Neural progenitor cell (in vitro differentiated cells): ENCODE data around the gene MRNIP. TPM values are rescaled to one million over a fixed set of nuclear protein-coding genes. Genes with fewer than 3 reads are reported as not detected.

ENCODE experiments used
- DNase-seq: peaks from one replicate; pipeline ENCODE4 v3.0.0-alpha.2; 2016; ENCODE audit warnings: low spot score
- H2AFZ ChIP-seq: fragments of 200-600 bp; sonication (generic); replicated peaks from 2 replicates; pipeline ENCODE4 v1.6.1; 2016; ENCODE audit warnings: antibody characterized with exemption
- H3F3A ChIP-seq: fragments of 200-600 bp; sonication (generic); 2 replicates; pipeline ENCODE4 v1.6.1; 2016; ENCODE audit warnings: antibody characterized with exemption, low read depth
- H3K27ac ChIP-seq: fragments of 200-600 bp; sonication (generic); 2 replicates; pipeline ENCODE4 v1.5.1; 2016; ENCODE audit warnings: mild to moderate bottlenecking
- H3K27me3 ChIP-seq: fragments of 200-600 bp; sonication (generic); 2 replicates; pipeline ENCODE4 v1.6.1; 2016; ENCODE audit warnings: mild to moderate bottlenecking, moderate library complexity
- H3K36me3 ChIP-seq: fragments of 200-600 bp; sonication (generic); 2 replicates; pipeline ENCODE4 v1.5.1; 2016
- H3K4me1 ChIP-seq: fragments of 200-600 bp; sonication (generic); 2 replicates; pipeline ENCODE4 v1.6.1; 2016; ENCODE audit warnings: mixed run types
- H3K4me2 ChIP-seq: fragments of 200-600 bp; sonication (generic); 2 replicates; pipeline ENCODE4 v1.6.1; 2016
- H3K4me3 ChIP-seq: fragments of 200-600 bp; sonication (generic); 2 replicates; pipeline ENCODE4 v1.5.1; 2016
- H3K79me2 ChIP-seq: fragments of 200-600 bp; sonication (generic); 2 replicates; pipeline ENCODE4 v1.6.1; 2016; ENCODE audit warnings: low read depth
- H3K9ac ChIP-seq: fragments of 200-600 bp; sonication (generic); 2 replicates; pipeline ENCODE4 v1.6.1; 2016
- H3K9me3 ChIP-seq: fragments of 200-600 bp; sonication (generic); 2 replicates; pipeline ENCODE4 v1.5.1; 2016; ENCODE audit warnings: low read depth
- H4K20me1 ChIP-seq: fragments of 200-600 bp; sonication (generic); 2 replicates; pipeline ENCODE4 v1.6.1; 2016; ENCODE audit warnings: low read depth
- H3K27ac Mint-ChIP-seq: 3 replicates; pipeline ENCODE4 v1.8.0; 2021; ENCODE audit warnings: mixed read lengths
- H3K27me3 Mint-ChIP-seq: 2 replicates; pipeline ENCODE4 v1.8.0; 2022; ENCODE audit warnings: low read depth, mild to moderate bottlenecking, inconsistent platforms, moderate library complexity, mixed read lengths; ENCODE audit not compliant: insufficient read depth
- H3K36me3 Mint-ChIP-seq: 3 replicates; pipeline ENCODE4 v1.8.0; 2021; ENCODE audit warnings: mixed read lengths
- H3K4me1 Mint-ChIP-seq: 3 replicates; pipeline ENCODE4 v1.8.0; 2021; ENCODE audit warnings: mixed read lengths
- H3K4me3 Mint-ChIP-seq: 3 replicates; pipeline ENCODE4 v1.8.0; 2021; ENCODE audit warnings: mild to moderate bottlenecking, moderate library complexity, mixed read lengths
- H3K9me3 Mint-ChIP-seq: 3 replicates; pipeline ENCODE4 v1.8.0; 2020; ENCODE audit warnings: mixed read lengths
- CTCF ChIP-seq: fragments of 200-600 bp; sonication (generic); IDR thresholded peaks from 2 replicates; pipeline ENCODE4 v1.5.1; 2017; ENCODE audit warnings: antibody characterized with exemption, mild to moderate bottlenecking
- EZH2 ChIP-seq: fragments of 200-600 bp; sonication (generic); IDR thresholded peaks from 2 replicates; pipeline ENCODE4 v1.6.1; 2017; ENCODE audit warnings: antibody characterized with exemption, mild to moderate bottlenecking, moderate library complexity
- EZH2phosphoT487 ChIP-seq: fragments of 200-600 bp; sonication (generic); IDR thresholded peaks from 2 replicates; pipeline ENCODE4 v1.6.1; 2017; ENCODE audit warnings: antibody characterized with exemption
- total RNA-seq: library from RNA; depleted of rRNA; stranded (reverse); fragments of >200 nt; gene quantifications from 2 replicates; pipeline ENCODE4 v1.2.3, GENCODE V29; 2015; ENCODE audit warnings: low replicate concordance

Gene MRNIP
- total RNA-seq, 1 donor from 2014 or later = 68.5 TPM

GRCh38 chr5:179803651-179804554 lies 54.7 kb downstream of the MRNIP start:
- Histone ChIP-seq H2AFZ (no peak overlapping the region), H3K79me2 (peaks cover 40% of the 10 kb centered on the region), H3F3A (peaks cover 34% of the 10 kb centered on the region), H3K9me3 (no peaks in the 10 kb centered on the region), H4K20me1 (peaks cover 55% of the 10 kb centered on the region), H3K27me3 (no peaks in the 10 kb centered on the region), H3K4me2 (peak overlapping the region; percentile 73), H3K4me3 (peak overlapping the region; percentile 22), H3K4me1 (peaks cover 28% of the 10 kb centered on the region), H3K36me3 (no peaks in the 10 kb centered on the region), H3K9ac (no peak overlapping the region), H3K27ac (no peak overlapping the region)
- H3K36me3 Mint-ChIP-seq = peaks cover 12% of the 10 kb centered on the region
- H3K27me3 Mint-ChIP-seq = peaks cover 6% of the 10 kb centered on the region
- H3K4me3 Mint-ChIP-seq = peak overlapping the region; percentile 87
- no peak for DNase-seq
- TF ChIP-seq EZH2phosphoT487 = no peak
- TF ChIP-seq CTCF = no peak
- TF ChIP-seq EZH2 = no peak
- H3K9me3 Mint-ChIP-seq = no peaks in the 10 kb centered on the region
- H3K27ac Mint-ChIP-seq = no peak overlapping the region
- peaks cover 32% of the 10 kb centered on the region for H3K4me1 Mint-ChIP-seq

- Histone ChIP-seq H3K27ac (no peak overlapping the region), H2AFZ (no peak overlapping the region), H3K4me1 (peaks cover 28% of the 10 kb centered on the region), H4K20me1 (peaks cover 54% of the 10 kb centered on the region), H3K79me2 (peaks cover 34% of the 10 kb centered on the region), H3K9me3 (no peaks in the 10 kb centered on the region), H3K4me3 (peak overlapping the region; percentile 22), H3K4me2 (peak overlapping the region; percentile 73), H3K9ac (no peak overlapping the region), H3K36me3 (no peaks in the 10 kb centered on the region), H3F3A (peaks cover 32% of the 10 kb centered on the region), H3K27me3 (no peaks in the 10 kb centered on the region)
- Mint-ChIP-seq H3K36me3 (peaks cover 12% of the 10 kb centered on the region), H3K9me3 (no peaks in the 10 kb centered on the region), H3K27me3 (peaks cover 8% of the 10 kb centered on the region), H3K4me1 (peaks cover 32% of the 10 kb centered on the region), H3K4me3 (peak overlapping the region; percentile 66), H3K27ac (peak overlapping the region; percentile 88)
- TF ChIP-seq CTCF (no peak), EZH2 (no peak), EZH2phosphoT487 (no peak)
- DNase-seq = peak; percentile 85
These were observed 55.6 kb downstream of the MRNIP start for GRCh38 chr5:179802950-179803562.

- no peak overlapping the region for H2AFZ ChIP-seq
- Mint-ChIP-seq H3K4me3 (no peak overlapping the region), H3K36me3 (peaks cover 14% of the 10 kb centered on the region), H3K27ac (no peak overlapping the region), H3K4me1 (peaks cover 32% of the 10 kb centered on the region), H3K27me3 (peaks cover 9% of the 10 kb centered on the region), H3K9me3 (no peaks in the 10 kb centered on the region)
- H3K9ac ChIP-seq = no peak overlapping the region
- no peak overlapping the region for H3K4me3 ChIP-seq
- no peaks in the 10 kb centered on the region for H3K9me3 ChIP-seq
- peaks cover 31% of the 10 kb centered on the region for H3K79me2 ChIP-seq
- H3F3A ChIP-seq = peaks cover 25% of the 10 kb centered on the region
- DNase-seq = no peak
- peaks cover 28% of the 10 kb centered on the region for H3K4me1 ChIP-seq
- H3K4me2 ChIP-seq = peak overlapping the region; percentile 73
- H3K27ac ChIP-seq = no peak overlapping the region
- no peak for TF ChIP-seq EZH2phosphoT487
- no peak for TF ChIP-seq CTCF
- TF ChIP-seq EZH2 = no peak
- H3K27me3 ChIP-seq = no peaks in the 10 kb centered on the region
- H4K20me1 ChIP-seq = peaks cover 50% of the 10 kb centered on the region
- H3K36me3 ChIP-seq = no peaks in the 10 kb centered on the region
These were observed 56.3 kb downstream of the MRNIP start for GRCh38 chr5:179802207-179802883.
